HG03571 (cell line): ENCODE data around the gene WDR5.

Experiments used
- ATAC-seq: cut with Tn5 transposase; IDR thresholded peaks from one replicate; pipeline ENCODE4 v1.9.1; 2021; ENCODE audit not compliant: unreplicated experiment

WDR5 gene

DNA sequence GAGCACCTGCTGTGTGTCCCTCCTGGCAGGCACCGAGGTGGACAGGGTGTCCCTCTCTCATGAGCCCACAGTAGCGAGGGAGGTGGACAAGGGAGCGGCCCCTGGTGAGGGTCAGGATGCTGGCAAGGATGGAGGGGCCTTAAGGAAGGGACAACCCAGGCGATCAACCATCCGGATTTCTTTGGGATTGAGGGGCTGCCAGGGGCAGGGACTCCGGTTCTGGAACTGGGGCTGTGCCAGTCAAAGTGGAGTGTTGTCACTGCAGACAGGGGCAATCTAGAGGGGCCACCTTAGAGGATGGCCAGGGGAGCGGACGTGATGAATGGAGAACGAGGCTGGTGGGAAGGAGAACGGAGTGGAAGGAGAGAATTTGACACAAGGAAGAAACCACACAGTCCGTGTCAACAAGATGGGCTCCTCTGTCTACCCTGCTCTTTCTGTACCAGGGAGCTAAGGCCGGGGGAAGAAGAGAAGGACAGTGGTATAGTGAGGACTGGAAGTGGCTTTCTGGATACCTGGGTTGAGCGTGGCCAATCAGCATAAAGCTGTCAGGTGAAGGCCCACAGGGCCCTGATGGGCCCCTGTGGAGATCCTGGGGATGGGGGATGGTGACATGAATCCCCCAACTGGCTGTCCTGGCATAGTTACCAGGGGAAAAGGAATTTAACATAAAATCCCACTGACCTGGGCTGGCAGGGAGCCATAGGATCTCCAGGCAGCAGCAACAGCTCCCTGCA is 4.2 kb upstream of the WDR5 start:
- no peak for ATAC-seq

DNA sequence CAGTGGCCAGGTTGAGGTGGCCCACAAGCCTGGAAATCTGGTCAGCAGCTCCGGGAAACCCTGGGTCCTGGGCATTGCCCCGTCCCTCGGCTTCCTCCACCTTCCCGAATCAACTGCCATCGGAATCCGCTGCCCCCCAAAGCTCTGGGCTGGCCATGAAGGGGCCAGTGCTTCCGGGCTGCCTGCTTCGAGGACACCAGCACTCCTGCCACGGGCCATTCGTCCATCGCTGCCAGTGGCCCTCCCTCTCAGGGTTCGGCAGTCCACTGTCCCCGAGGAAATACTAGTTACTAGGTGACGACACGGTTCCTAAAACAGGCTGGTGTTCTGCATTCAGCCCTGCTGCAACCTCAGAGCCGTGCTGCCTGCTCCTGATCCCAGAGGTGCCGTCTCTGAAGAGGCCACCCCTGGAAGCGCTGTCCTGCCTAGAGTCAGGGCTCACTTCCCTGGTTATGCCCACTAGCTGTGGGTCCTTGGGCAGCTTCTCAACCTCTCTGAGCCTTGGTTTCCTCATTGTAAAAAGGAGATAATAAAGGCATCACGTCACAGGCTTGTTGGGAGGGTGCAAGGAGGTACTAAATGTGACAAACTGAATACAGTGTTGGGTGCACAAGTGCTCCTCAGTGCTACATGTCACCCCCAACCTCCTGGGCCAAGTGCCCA is 3.5 kb upstream of the WDR5 start:
- ATAC-seq: no peak

DNA sequence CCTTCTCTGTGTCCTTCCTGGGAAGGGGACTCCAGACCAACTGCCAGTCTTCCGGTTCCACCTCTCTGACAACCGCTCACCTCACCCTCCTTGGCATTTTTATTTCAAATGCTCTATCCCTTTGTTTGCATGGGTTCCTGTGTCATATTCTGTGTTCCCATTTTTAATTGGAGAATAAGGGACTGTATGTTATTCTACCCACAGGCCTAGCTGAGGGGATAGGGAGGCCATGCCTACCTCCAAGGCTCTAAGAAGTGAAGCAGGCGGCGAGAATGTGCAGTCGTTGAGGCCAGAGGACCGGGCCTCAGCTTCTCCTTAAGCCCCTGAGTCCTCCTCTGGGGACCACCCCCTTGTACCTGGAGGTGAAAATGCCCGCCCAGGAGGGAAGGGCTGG is 936 bp upstream of the WDR5 start:
- ATAC-seq: no peak

DNA sequence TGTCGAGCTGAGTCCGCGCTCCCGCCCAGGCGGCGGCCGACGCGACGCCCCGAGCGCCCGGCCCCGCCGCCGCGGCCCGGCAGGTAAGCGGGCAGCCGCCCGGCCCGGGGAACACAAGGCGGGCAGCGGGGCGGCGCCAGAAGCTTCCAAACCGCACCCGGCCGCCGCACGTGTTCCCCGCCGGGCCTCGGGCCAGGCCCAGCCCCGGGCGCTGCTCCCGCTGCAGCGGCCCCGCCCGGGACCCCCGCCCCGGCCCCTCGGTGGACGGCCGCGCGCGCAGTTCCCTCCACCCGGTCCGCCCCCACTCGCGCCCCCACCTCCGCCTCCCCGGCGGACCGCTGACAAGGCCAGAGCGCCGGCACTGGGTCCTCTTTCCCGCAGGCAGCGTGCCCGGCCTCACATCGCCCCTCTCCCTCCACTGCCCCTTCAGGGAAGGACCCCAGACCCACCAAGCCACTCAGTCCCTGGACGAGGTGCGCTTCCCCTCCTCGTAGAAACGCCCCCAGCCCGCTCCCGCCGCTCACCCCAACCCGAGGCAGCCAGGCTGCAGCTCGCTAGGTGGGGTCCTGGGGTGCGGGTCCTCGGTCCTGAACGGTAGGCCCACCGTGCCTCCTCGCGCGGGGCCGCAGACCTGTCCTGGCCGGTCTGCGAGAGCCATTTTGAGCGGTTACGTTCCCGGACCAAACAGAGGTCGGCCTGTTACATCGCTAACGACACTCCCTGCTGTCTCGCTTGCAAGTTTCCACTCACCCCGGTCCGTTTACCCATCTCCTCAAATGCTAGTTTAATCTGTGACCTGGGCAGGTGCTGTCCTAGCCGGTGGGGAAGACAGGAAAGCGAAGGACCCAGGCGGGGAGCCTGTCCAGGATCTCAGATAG is 475 bp downstream of the WDR5 start:
- peak; percentile 18 for ATAC-seq

DNA sequence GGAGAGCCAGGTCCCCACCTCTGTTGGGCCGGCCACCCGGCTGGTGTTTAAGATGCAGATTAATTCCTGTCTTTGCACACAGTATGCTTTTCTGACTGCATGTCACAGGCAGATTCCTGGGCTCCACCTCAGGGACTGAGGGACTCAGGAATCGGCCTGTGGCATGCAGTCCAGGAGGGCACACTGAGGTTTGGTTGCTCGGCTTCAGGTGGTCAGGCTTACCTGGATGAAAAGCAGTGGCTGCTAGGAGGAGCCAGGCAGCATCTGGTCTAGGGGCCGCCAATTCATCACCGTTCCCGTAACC is 1.1 kb downstream of the WDR5 start:
- peak; percentile 10 for ATAC-seq

DNA sequence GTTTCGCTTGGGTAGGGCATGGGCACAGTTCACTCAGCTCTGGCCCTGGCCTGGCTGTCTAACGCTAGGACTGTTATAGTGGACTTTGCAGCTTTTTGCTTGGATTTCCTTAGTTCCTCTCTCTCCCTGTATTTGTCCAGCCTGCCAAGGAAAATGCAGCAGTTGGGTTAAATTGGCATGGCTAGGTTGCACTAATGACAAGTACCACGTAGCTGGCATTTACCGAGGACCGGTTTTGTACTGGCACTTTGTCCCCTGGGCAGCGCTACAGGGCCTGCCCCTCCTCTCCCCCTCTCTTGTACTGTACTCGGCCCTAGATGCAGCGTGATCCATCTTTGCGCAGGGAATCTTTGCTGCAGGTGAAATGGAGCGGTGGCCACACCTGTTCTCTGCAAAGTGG is 2.4 kb downstream of the WDR5 start:
- no peak for ATAC-seq

DNA sequence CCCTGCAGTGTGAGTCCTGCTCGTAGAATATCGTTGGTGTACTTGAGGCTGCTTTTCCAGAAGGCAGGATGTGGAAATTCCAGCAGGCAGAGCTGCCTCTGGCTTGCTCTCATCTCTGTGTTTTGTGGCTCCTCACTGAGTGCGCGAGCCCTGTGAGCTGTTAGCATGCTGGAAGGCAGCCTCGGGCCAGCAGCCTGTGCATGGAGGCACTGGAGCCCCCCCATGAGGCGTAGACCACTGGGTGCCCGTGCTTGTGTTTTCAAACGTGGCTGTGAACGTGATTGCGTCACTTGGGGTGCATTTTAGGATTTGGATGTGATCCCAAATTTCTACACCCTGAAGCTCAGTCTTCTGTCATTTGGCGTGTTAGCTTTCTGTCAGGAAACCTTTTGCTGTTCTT is 3.2 kb downstream of the WDR5 start:
- no peak for ATAC-seq

DNA sequence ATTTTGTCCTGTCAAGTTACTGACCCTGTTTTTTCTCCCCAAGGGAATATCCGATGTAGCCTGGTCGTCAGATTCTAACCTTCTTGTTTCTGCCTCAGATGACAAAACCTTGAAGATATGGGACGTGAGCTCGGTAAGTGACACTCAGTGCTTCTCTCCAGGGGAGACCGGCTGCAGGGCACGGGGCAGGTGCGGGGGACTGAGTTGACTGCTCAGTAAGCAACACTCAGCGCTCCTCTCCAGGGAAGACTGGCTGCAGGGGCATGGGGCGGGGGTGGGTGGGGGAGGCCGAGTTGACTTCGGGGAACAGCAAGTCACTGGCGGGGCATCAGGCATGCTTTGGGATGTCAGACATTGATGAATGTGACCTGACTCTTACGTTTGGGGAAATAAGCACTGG is 6.0 kb downstream of the WDR5 start:
- no peak for ATAC-seq

GRCh38 chr9:134144801-134145200 is 8.9 kb downstream of the WDR5 start:
- ATAC-seq: no peak

DNA sequence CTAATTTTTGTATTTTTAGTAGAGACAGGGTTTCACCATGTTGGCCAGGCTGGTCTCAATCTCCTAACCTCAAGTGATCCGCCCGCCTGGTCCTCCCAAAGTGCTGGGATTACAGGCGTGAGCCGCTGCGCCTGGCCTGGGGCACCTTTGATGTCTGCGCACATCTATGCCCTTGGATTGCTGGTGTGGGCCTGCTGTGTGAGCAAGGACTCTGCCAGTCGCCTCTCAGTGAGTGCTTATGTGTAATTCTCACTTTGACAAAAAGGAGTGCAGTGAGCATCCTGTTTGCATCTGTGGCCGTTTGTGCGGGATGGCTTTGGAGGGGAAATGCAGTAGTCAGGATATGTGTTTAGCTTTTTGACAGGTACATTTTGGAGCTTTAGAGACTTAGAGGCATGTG is 9.4 kb downstream of the WDR5 start:
- ATAC-seq: no peak

- ATAC-seq: no peak
These were observed 11.1 kb downstream of the WDR5 start for GRCh38 chr9:134146774-134147493.

DNA sequence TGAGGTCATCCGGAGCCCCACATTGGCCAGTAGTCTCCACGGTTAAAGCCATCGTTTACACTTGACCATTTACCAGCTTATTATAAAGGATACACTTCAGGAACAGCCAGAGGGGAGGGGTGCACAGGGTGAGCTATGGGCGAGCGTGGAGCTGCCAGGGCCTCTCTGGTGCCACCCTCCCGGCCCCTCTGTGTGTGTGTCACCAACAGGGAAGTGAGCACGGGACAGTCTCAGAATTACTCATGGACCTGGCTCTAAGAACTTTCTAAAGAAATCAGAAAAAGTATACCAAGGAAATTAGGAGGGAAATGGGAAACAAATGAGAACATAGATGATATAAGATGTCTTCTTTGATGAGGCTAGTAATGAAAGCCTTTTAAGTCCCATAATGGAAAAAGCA is 13.5 kb downstream of the WDR5 start:
- ATAC-seq: no peak

- no peak for ATAC-seq
These were observed 14.8 kb downstream of the WDR5 start for GRCh38 chr9:134150557-134151214.

- no peak for ATAC-seq
These were observed 16.2 kb downstream of the WDR5 start for GRCh38 chr9:134152022-134152448.

DNA sequence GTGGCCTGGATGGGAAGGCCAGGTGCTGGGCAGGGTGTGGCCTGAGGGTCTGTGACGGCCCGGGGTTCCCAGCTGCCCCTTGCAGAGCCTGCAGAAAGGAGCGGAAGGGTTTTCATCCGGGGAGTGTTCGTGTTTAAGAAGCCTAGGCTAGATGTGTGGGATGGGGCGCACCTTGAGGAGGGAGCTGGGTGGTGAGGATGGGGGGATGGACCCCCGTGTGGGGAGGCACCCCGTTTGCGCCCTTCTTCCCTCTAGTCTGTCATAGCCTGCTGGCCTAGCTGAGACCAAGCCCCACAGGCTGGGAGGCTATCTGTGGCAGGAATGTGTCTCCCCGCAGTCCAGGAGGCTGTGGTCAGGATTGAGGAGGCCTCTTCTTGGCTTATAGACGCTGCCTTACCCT is 16.6 kb downstream of the WDR5 start:
- ATAC-seq: no peak

GRCh38 chr9:134153450-134153849 is 17.6 kb downstream of the WDR5 start:
- no peak for ATAC-seq

DNA sequence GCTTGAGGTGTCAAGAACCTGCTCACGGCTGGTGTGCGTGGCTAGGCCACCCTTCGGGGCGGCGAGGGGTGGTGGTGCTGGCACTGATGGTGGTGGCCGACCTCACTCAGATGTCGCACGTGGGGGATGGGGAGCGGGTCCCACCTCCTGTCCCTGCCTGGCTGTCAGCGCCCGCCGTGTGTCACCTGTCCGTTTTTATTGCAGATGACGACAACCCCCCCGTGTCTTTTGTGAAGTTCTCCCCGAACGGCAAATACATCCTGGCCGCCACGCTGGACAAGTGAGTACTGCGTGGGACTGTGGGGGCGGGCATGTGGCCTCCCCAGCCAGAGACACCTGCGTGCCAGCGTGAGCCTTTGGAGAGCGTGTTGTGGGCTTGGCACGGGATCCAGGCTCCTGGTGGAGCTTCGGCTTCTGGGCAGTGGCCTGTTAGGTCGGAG is 18.4 kb downstream of the WDR5 start:
- no peak for ATAC-seq

GRCh38 chr9:134155812-134156377 is 20.0 kb downstream of the WDR5 start:
- ATAC-seq: no peak

GRCh38 chr9:134156564-134157377 is 20.9 kb downstream of the WDR5 start:
- no peak for ATAC-seq
